OCI-M2 (cell line): ENCODE measurements around the gene OSBPL9.
"Not testable (repeated sequence)": the region's sequence is repeated elsewhere in the genome, so short reads cannot be mapped to it uniquely, and the experiment has no call there.

Experiments used
- DNase-seq: peaks from one replicate; lab custom pipeline; 2025; ENCODE audit not compliant: unreplicated experiment; lab: John Stamatoyannopoulos, UW

OSBPL9 gene

DNA sequence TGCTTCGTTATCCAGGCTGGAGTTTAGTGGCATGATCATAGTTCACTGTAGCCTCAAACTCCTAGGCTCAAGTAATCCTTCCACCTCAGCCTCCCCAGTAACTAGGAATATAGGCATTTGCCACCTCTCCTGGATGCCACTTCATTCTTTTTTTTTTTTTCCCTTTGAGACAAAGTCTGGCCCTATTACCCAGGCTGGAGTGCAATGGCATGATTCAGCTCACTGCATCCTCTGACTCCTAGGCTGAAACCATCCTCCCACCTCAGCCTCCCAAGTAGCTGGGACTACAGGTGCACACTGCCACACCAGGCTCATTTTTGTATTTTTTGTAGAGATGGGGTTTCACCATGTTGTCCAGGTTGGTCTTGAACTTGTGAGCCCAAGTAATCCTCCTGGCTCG is 19.3 kb downstream of the OSBPL9 start:
- DNase-seq = no peak

DNA sequence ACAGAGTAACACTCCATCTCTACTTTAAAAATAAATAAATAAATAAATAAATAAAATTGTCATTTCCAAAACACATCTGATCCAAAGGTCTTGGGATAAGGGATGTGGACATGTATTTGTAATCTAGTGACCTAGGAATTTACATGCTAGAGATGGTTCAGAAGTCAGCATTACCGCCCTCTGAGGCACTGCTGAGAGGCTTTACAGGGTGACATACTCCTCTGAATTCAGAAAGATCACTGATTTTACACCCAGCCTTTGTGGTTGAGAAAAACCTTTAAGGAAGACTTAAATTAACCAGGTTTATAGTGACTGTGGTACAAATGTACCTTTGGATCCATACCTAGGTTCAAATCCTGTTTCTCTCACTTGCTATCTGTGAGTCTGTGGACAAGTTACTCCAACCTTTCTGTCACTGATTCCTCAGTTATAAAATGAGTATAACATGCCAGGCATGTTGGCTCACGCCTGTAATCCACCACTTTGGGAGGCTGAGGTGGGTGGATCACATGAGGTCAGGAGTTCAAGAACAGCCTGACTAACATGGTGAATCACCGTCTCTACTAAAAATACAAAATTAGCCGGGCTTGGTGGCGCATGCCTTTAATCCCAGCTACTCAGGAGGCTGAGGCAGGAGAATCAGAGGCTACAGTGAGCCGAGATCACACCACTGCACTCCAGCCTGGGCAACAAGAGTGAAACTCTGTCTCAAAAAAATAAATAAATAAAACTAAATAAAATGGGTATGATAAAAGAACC is 20.1 kb downstream of the OSBPL9 start:
- DNase-seq = no peak

DNA sequence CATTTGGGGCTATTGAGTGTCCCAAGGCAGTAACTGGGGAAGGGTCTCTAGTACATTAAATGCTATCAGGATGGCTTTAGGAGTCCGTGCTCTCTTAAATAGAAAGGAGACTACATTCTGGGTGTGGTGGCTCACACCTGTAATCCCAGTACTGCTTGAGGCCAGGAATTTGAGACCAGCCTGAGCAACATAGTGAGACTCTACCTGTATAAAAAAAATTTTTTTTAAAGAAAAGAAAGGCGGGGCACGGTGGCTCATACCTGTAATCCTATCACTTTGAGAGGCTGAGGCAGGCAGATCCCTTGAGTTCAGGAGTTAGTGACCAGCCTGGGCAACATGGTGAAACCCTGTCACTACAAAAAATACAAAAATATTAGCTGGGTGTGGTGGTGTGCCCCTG is 21.5 kb downstream of the OSBPL9 start:
- DNase-seq = no peak

- no peak for DNase-seq
These were observed 22.8 kb downstream of the OSBPL9 start for GRCh38 chr1:51639694-51640093.

GRCh38 chr1:51641096-51641495 is 24.2 kb downstream of the OSBPL9 start:
- no peak for DNase-seq

GRCh38 chr1:51642739-51643142 is 25.8 kb downstream of the OSBPL9 start:
- no peak for DNase-seq

DNA sequence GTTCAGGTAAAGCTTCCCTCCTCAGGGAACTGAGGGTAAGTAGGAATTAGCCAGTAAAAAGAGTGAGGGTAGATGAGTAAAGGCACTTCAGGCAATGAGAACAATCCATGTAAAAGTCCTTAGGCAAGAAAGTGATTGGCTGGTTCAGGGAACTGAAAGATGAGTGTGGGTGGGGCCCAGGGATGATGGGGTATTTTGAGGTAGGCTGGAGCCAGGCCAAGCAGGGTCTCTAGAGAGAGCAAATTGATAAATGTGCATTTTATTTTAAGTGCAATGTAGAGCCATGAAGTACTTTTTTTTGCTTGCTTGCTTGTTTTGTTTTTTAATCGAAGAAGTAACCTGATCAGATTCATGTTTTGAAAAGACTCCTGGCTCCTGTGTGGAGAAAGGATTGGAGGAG is 26.5 kb downstream of the OSBPL9 start:
- no peak for DNase-seq

DNA sequence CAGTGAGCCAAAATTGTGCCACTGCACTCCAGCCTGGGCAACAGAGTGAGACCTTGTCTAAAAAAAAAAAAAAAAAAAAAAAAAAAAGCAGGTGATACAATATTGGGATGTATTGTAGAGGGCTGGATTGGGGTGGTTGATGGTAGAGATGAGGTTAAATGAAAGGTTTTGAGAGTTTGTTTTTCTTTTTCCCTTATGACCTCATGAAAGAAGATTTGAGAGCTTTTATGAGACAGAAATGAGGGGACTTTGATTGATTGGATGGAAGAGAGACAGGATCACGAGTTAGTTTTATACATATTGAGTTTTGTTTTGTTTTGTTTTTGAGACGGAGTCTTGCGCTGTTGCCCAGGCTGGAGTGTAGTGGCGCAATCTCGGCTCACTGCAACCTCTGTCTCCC is 27.1 kb downstream of the OSBPL9 start:
- no peak for DNase-seq

- no peak for DNase-seq
These were observed 27.8 kb downstream of the OSBPL9 start for GRCh38 chr1:51644533-51645197.

GRCh38 chr1:51646592-51646991 is 29.7 kb downstream of the OSBPL9 start:
- not testable (repeated sequence) for DNase-seq

- peak; percentile 69 for DNase-seq
These were observed 31.6 kb downstream of the OSBPL9 start for GRCh38 chr1:51648180-51649109.

DNA sequence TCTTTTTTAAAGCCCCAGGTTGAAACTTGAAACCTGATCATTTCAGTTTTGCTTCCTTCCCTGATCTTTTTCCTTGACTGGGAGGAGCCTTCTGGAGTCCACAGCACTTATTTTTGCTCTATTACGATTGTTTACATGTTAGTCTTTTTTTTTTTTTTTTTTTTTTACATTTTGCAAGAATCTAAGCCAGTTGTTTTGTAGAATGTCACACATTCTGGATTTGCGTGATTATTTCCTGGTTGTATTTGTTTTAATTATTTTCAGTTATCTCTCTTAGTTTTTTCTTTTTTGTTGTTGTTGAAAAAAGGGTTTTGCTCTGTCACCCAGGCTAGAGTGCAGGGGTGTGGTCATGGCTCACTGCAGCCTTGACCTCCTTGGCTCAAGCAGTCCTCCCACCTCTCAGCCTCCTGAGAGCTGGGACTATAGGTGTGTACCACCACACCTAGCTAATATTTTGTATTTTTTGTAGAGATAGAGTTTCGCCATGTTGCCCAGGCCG is 32.8 kb downstream of the OSBPL9 start:
- DNase-seq = no peak

DNA sequence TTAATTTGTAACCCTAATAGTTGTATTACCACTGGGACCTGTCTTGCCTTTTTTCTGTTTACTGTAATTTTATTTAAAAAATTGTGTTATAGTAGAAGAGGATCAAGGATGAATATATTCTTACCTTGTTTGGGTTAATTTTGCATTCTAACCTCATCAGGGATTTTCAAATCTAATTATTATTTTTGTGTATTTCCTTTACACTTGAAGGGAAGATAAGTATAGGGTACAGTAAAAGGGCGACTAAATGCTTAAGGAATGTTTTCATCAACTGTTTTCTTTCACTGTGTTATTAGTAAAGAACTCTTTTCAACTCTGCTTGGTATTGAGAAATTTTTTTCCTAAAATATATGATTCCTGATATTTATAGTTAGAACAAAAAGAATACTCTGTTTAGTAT is 33.3 kb downstream of the OSBPL9 start:
- no peak for DNase-seq

DNA sequence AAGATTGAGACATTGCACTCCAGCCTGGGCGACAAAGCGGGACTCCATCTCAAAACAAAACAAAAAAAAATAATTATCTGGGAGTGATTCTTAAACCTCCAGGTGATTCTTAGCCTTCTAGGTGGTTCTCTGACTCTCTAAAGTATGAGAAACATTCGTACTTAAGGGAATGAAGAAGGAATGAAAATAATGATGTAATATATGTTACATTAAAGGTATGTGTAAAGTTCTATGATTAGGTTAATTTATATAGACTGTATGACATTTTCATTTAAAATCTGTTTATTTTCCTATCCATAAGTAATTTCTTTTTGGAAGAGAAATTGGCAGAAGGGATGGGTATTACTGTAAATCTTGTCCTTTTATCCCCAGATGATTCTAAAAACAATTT is 34.7 kb downstream of the OSBPL9 start:
- DNase-seq = no peak

DNA sequence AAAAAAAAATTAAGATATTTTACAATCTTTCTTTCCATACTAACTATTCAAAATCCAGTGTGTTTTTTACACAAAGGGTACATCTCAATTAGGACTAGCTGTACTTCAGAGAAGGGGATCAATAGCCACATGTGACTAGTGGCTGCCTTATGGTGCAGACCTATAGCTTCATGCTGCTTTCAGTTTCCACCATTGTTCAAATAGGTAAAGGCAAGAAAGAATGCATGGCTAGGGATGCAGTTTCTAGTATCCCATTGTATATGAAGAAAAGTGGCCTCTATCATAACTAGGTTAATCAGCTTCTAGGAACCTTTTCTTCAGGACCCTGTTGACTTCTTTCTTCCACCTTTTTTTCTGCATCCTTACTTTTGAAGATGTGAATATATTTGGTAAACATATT is 35.7 kb downstream of the OSBPL9 start:
- no peak for DNase-seq

GRCh38 chr1:51653127-51653526 is 36.2 kb downstream of the OSBPL9 start:
- DNase-seq = no peak

DNA sequence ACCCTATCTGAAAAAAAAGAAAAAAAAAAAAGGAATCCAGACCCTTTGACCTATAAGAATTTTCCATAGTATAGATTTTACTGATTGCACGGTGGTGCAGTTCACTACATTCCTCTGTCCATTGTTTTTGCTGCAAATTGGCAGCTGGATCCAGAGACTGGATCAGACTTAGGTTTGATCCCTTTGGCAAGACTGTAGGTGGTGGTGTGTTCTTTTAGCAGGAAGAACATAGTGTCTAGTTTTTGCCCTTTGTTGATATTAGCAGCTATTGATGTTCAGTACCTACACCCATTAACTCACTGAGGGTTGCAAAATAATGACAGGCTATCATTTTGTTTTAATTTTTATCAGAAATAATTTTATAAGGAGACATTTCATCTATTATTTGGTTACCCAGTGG is 37.1 kb downstream of the OSBPL9 start:
- DNase-seq = no peak

DNA sequence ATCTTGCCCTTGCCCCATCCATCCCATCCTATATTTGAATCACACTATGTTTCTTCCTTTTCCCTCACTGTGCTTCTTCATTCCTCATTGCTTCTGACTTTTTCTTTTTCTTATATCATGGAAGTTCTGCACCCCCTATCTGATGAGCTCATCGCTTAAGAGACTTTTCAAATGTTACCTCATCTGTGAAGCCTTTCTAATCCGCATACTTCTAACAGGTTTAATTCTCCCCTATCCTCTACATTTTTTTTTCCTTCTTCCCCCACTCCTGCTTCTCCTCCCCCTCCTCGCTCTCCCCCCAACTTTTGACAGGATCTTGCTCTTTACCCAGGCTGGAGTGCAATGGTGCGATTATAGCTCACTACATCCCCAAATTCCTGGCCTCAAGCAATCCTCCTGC is 39.5 kb downstream of the OSBPL9 start:
- DNase-seq = no peak

DNA sequence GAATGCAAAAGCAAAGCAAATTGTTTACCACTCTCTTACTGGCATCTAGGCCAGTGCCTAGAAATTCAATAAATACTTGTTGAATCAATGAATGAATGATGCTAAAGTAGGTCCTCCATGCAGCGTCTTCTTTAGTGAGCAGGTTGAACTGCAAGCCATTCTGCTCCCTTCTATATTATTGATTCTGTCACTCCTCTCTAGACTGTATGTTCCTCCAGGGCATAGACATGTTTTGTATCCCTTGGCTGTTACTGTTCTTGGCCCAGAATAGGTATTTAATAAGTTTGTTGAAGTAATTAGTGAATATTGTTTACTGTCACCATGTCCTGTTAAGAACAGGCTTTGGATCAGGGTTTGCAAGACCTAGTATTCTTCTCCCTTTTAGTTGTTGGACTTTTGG is 43.7 kb downstream of the OSBPL9 start:
- no peak for DNase-seq

DNA sequence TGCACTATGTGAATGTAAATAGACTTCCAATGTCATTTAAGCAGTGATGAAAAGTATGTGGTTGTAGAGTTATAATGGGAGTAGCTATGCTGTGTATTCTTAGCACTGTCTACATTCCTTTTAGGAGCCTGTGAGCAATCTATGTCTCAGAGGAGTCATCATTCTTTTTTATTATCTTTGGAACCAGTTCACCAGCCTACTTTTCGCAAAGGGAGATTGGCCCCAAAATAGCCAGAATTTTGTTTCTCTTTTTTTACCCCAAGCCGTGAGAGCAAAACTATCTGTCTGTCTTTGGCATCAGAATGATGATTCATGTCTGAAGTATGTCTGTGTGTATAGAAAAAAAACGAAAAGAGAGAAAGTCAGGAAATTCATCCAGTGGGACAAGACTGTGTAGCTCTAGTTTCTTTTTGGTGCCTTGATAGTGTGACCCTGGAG is 44.2 kb downstream of the OSBPL9 start:
- DNase-seq = no peak

DNA sequence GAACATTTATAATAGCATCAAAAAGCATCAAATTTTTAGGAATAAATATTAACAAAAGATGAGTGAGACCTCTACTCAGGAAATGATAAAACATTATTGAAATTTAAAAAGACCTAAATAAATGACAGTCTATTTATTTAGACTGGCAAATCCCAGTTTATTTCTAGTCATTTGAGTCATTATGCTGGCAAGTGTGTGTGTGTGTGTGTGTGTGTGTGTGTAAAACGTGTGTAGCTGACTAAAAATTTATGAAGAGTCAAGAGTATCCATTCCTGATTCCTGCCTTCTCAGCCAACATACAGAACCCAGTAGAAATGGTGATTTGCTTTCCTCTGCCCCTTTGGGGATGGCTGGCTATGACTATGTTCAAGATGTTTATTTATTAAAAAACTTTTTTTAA is 46.2 kb downstream of the OSBPL9 start:
- no peak for DNase-seq

DNA sequence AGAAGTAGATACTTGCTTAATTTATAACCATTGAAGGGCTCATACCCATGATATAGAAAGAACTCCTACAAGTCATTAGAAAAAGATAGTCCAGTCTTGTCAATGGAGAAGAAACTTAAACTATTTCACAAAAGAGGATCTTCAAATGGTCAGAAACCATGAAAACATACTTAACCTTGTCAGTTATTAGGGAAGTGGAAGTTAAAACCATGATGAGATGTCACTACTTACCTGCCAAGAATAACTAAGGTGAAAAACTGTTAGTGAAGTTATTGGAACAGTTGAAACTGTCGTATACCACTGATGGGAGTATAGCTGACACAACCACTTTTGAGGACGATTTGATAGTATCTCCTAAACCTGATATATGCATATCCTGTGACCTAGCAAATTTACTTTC is 46.8 kb downstream of the OSBPL9 start:
- DNase-seq = no peak
